NCI-H1417 treated with DMSO at 0.1 percent for 48 hours (cell line): ENCODE results near the gene CD48.
"Not testable (repeated sequence)": the region's sequence is repeated elsewhere in the genome, so short reads cannot be mapped to it uniquely, and the experiment has no call there.

Source experiments
- DNase-seq: peaks from one replicate; lab custom pipeline; 2025; lab: John Stamatoyannopoulos, UW

CD48 gene

GRCh38 chr1:160652924-160653619 lies 58.5 kb downstream of the CD48 start:
- no peak for DNase-seq

GRCh38 chr1:160652065-160652641 lies 59.5 kb downstream of the CD48 start:
- DNase-seq, result not testable (repeated sequence)

GRCh38 chr1:160651433-160652064 lies 60.1 kb downstream of the CD48 start:
- DNase-seq, result no peak

GRCh38 chr1:160647329-160647720 lies 64.3 kb downstream of the CD48 start:
- no peak for DNase-seq

GRCh38 chr1:160646711-160647328 lies 64.8 kb downstream of the CD48 start, which contains the start of gene SLAMF1:
TSS of gene SLAMF1 (minus strand) at chr1:160647044. CDS start at chr1:160646945, 99 bp downstream.
- no peak for DNase-seq

GRCh38 chr1:160646180-160646579 lies 65.4 kb downstream of the CD48 start:
- DNase-seq, result no peak

GRCh38 chr1:160645386-160646130 lies 66.1 kb downstream of the CD48 start:
- DNase-seq, result no peak

- DNase-seq, result no peak
Observed at GRCh38 chr1:160644399-160644798, 67.2 kb downstream of the CD48 start.

GRCh38 chr1:160643138-160643537 lies 68.5 kb downstream of the CD48 start:
- DNase-seq, result no peak

GRCh38 chr1:160642281-160642644 lies 69.4 kb downstream of the CD48 start:
- DNase-seq, result no peak

- DNase-seq, result no peak
Observed at GRCh38 chr1:160641323-160642280, 70.0 kb downstream of the CD48 start.

GRCh38 chr1:160640359-160641123 lies 71.1 kb downstream of the CD48 start:
- DNase-seq, result no peak

- DNase-seq, result no peak
Observed at GRCh38 chr1:160639652-160640051, 72.0 kb downstream of the CD48 start.

GRCh38 chr1:160638926-160639325 lies 72.7 kb downstream of the CD48 start:
- no peak for DNase-seq

- DNase-seq, result no peak
Observed at GRCh38 chr1:160638540-160638857, 73.1 kb downstream of the CD48 start.

- DNase-seq, result no peak
Observed at GRCh38 chr1:160637821-160638539, 73.6 kb downstream of the CD48 start.

- DNase-seq, result no peak
Observed at GRCh38 chr1:160637065-160637464, 74.6 kb downstream of the CD48 start.

- DNase-seq, result no peak
Observed at GRCh38 chr1:160636547-160636946, 75.1 kb downstream of the CD48 start.

GRCh38 chr1:160636076-160636475 lies 75.5 kb downstream of the CD48 start:
- no peak for DNase-seq
